Neutrophil (primary cell): ENCODE measurements around the gene MRPS31.

Experiments used
- H3K27ac ChIP-seq: fragments of 200-600 bp; sonication (generic); 2 replicates; pipeline ENCODE4 v1.5.1; 2016; ENCODE audit warnings: mild to moderate bottlenecking, moderate library complexity
- H3K27me3 ChIP-seq: fragments of 200-600 bp; sonication (generic); 2 replicates; pipeline ENCODE4 v1.6.0; 2016; ENCODE audit warnings: mild to moderate bottlenecking
- H3K36me3 ChIP-seq: fragments of 200-600 bp; sonication (generic); 2 replicates; pipeline ENCODE4 v1.5.1; 2017
- H3K4me1 ChIP-seq, 2 experiments: fragments of 200-600 bp in 1 of 2; sonication (generic) in 1 of 2; 1 replicate in 1 of 2; 2 replicates in 1 of 2; pipeline versions ENCODE4 v1.5.1 to v1.6.1; 2013 to 2016; ENCODE audit warnings: low read depth in 1 of 2, low read length in 1 of 2, mild to moderate bottlenecking in 1 of 2, moderate library complexity in 1 of 2; ENCODE audit not compliant: control insufficient read depth in 1 of 2, insufficient read depth in 1 of 2
- H3K4me3 ChIP-seq, 2 experiments: fragments of 200-600 bp in 1 of 2; sonication (generic) in 1 of 2; 1 replicate in 1 of 2; 2 replicates in 1 of 2; pipeline ENCODE4 v1.5.1; 2013 to 2016; ENCODE audit warnings: low read depth in 1 of 2, low read length in 1 of 2, mild to moderate bottlenecking in 1 of 2, moderate library complexity in 1 of 2
- H3K9me3 ChIP-seq: fragments of 200-600 bp; sonication (generic); 2 replicates; pipeline ENCODE4 v1.5.1; 2016
- CTCF ChIP-seq: fragments of 200-600 bp; sonication (generic); IDR thresholded peaks from 2 replicates; pipeline ENCODE4 v1.5.1; 2016; ENCODE audit warnings: antibody characterized with exemption

Gene MRPS31

DNA sequence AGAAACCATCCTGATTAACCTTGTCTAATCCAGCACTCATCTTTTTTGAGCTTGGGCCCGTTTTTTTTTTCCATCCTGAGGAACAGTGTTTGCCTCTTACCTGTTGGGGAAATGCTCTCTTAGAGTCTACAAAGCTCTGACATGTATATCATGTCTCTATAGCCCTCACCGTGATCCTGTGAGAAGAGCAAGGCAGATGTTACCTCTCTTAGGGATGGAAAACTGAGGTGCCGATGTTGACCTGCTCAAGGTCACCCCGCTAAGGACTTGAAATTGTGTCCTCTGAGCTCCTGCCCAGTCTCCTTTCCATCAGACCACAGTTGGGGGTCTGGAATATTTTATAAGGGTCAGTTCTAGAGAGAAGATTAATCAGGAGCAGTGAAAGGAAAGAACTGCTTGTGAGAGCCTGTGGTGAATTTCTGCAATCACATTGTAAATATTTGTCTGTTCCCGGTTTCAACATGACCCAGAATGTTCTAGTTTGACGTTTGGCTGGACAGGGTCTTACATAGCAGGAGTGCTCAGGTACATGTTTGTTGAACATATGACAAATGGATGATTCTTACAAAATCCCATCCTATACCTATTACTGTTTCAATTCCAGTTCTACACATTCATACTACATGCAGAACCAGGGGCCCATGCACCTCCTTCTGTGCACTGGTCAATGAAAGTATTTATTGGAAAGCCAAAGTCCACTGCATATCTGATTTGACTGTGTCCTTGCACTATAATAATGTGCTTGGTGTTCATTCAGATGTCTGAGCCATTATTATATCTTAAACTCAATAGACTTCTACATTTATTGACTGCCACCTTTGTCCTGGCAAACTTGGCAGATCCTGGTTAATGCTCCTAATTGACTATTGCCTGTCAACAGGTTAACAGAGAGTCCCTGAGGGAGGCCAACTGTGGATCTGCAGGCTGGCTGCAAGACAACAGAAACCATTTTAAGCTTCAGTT, 30.5 kb upstream of the MRPS31 start:
- no peak for TF ChIP-seq CTCF

GRCh38 chr13:40800559-40800958, 29.6 kb upstream of the MRPS31 start:
- Histone ChIP-seq H3K27me3 (no peaks in the 10 kb centered on the region), H3K4me3 (no peak overlapping the region), H3K36me3 (no peaks in the 10 kb centered on the region), H3K9me3 (no peaks in the 10 kb centered on the region), H3K27ac (no peak overlapping the region), H3K4me1 (peaks cover 0 to 7% of the 10 kb centered on the region in 2 experiments)
- no peak for TF ChIP-seq CTCF

More for the DNA sequence above, 30.5 kb upstream of the MRPS31 start:
- no peaks in the 10 kb centered on the region for H3K9me3 ChIP-seq
- no peaks in the 10 kb centered on the region for H3K36me3 ChIP-seq
- no peak overlapping the region for H3K4me3 ChIP-seq
- no peak overlapping the region for H3K27ac ChIP-seq
- peaks cover 0 to 7% of the 10 kb centered on the region in 2 experiments for H3K4me1 ChIP-seq
- H3K27me3 ChIP-seq: no peaks in the 10 kb centered on the region

- no peaks in the 10 kb centered on the region for H3K9me3 ChIP-seq
- H3K36me3 ChIP-seq: no peaks in the 10 kb centered on the region
- H3K4me1 ChIP-seq: peaks cover 0 to 7% of the 10 kb centered on the region in 2 experiments
- no peaks in the 10 kb centered on the region for H3K27me3 ChIP-seq
- no peak overlapping the region for H3K27ac ChIP-seq
- H3K4me3 ChIP-seq: no peak overlapping the region
- no peak for TF ChIP-seq CTCF
These were observed 28.5 kb upstream of the MRPS31 start for GRCh38 chr13:40799508-40799907.

DNA sequence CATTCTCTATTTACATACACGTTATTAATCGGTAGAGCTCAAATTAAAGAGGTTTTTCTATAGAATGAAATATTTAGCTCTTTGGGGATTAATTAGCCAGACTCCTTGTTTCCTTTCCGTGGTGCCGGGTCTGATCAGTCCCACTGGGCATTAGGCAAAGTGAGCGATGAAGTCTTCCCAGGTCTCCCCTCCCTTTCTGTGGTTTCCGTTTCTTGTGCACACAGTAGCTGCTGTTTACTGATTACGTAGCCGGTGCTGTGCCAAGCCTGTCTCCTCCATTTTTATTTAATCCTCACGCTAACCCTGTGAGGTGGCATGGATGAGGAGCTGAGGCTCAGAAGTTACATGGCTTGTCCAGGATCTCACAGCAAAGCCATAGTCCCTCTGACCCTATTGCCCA, 27.4 kb upstream of the MRPS31 start:
- Histone ChIP-seq H3K9me3 (no peaks in the 10 kb centered on the region), H3K27me3 (no peaks in the 10 kb centered on the region), H3K4me1 (peaks cover 0 to 4% of the 10 kb centered on the region in 2 experiments), H3K36me3 (no peaks in the 10 kb centered on the region), H3K27ac (no peak overlapping the region), H3K4me3 (no peak overlapping the region)
- TF ChIP-seq CTCF: no peak

GRCh38 chr13:40796649-40797048, 25.7 kb upstream of the MRPS31 start:
- Histone ChIP-seq H3K9me3 (no peaks in the 10 kb centered on the region), H3K4me3 (no peak overlapping the region), H3K36me3 (no peaks in the 10 kb centered on the region), H3K27ac (no peak overlapping the region), H3K27me3 (no peaks in the 10 kb centered on the region), H3K4me1 (peaks cover 0 to 4% of the 10 kb centered on the region in 2 experiments)
- TF ChIP-seq CTCF: no peak
